ENCODE measurements around the gene HLA-DPA1.

DNA sequence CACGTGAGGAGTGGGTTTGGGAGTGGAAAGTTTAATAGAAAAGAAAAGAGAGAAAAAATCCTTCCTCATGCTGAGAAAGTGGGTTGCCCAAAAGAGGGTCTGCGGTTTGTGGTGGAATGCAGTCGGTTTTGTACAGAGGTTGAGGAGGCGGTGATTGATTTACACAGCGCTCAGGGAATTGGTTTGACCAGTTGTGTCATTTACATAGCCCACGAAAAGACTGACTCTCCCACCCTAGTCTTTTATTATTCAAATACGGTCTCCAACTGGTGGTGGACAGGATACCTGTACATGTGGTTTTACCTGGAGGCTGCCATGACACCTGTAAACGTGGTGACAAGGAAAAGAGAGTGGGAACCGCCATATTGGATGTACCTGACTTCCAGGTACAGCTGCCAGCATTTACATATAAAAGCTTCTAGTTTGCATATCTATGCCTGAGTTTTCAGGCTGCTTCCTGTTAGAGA, 44.4 kb upstream of the HLA-DPA1 start:
- TF ChIP-seq CTCF (IDR thresholded peaks at IDR 0.05; ENCODE audit: low read depth, low read length, missing input control) (no peak), TAF1 (conservative IDR thresholded peaks at IDR 0.05) (no peak), MAX (IDR thresholded peaks at IDR 0.05) (no peak), REST (IDR thresholded peaks at IDR 0.05) (no peak), YY1 (IDR thresholded peaks at IDR 0.05) (no peak)
- TF ChIP-seq, protein P1, sequence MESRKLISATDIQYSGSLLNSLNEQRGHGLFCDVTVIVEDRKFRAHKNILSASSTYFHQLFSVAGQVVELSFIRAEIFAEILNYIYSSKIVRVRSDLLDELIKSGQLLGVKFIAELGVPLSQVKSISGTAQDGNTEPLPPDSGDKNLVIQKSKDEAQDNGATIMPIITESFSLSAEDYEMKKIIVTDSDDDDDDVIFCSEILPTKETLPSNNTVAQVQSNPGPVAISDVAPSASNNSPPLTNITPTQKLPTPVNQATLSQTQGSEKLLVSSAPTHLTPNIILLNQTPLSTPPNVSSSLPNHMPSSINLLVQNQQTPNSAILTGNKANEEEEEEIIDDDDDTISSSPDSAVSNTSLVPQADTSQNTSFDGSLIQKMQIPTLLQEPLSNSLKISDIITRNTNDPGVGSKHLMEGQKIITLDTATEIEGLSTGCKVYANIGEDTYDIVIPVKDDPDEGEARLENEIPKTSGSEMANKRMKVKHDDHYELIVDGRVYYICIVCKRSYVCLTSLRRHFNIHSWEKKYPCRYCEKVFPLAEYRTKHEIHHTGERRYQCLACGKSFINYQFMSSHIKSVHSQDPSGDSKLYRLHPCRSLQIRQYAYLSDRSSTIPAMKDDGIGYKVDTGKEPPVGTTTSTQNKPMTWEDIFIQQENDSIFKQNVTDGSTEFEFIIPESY (IDR thresholded peaks at IDR 0.05): no peak
